KMS-11 (cell line): ENCODE measurements around the gene LRRC28.

Source experiments
- H2AFZ ChIP-seq: fragments of 200-600 bp; sonication (generic); 2 replicates; pipeline ENCODE4 v1.6.1; 2016; ENCODE audit warnings: antibody characterized with exemption, mixed run types, low read depth
- H3K27ac ChIP-seq: fragments of 200-600 bp; sonication (generic); 2 replicates; pipeline ENCODE4 v1.6.1; 2016; ENCODE audit warnings: mild to moderate bottlenecking, mixed run types
- H3K27me3 ChIP-seq: fragments of 200-600 bp; sonication (generic); 2 replicates; pipeline ENCODE4 v1.6.1; 2017; ENCODE audit warnings: mild to moderate bottlenecking, low read depth, mixed run types, moderate library complexity; ENCODE audit not compliant: insufficient read depth
- H3K36me3 ChIP-seq: fragments of 200-600 bp; sonication (generic); 2 replicates; pipeline ENCODE4 v1.6.1; 2017; ENCODE audit warnings: mild to moderate bottlenecking, mixed run types; ENCODE audit not compliant: insufficient read depth
- H3K4me1 ChIP-seq: fragments of 200-600 bp; sonication (generic); 2 replicates; pipeline ENCODE4 v1.6.1; 2016; ENCODE audit warnings: mild to moderate bottlenecking, low read depth, mixed run types; ENCODE audit not compliant: poor library complexity, severe bottlenecking
- H3K4me2 ChIP-seq: fragments of 200-600 bp; sonication (generic); 2 replicates; pipeline ENCODE4 v1.7.0; 2016; ENCODE audit warnings: mild to moderate bottlenecking, mixed run types
- H3K4me3 ChIP-seq: fragments of 200-600 bp; sonication (generic); IDR thresholded peaks from 2 replicates; pipeline ENCODE4 v1.6.1; 2017; ENCODE audit warnings: low read depth, low read length, mixed read lengths; ENCODE audit not compliant: insufficient read depth
- H3K79me2 ChIP-seq: fragments of 200-600 bp; sonication (generic); 2 replicates; pipeline ENCODE4 v1.6.1; 2016; ENCODE audit warnings: low read depth, mixed run types; ENCODE audit not compliant: insufficient read depth
- H3K9ac ChIP-seq: fragments of 200-600 bp; sonication (generic); 2 replicates; pipeline ENCODE4 v1.6.1; 2016; ENCODE audit warnings: mild to moderate bottlenecking, mixed run types
- H4K20me1 ChIP-seq: fragments of 200-600 bp; sonication (generic); 2 replicates; pipeline ENCODE4 v1.6.1; 2016; ENCODE audit warnings: mild to moderate bottlenecking, mixed run types; ENCODE audit not compliant: insufficient read depth
- TF ChIP-seq, protein P1 (sequence below): fragments of 200-600 bp; sonication (generic); conservative IDR thresholded peaks from 2 replicates; pipeline ENCODE4 v1.6.1; 2017; ENCODE audit warnings: low read depth, mild to moderate bottlenecking, antibody characterized with exemption, low read length, moderate library complexity, mixed read lengths

Gene LRRC28

DNA sequence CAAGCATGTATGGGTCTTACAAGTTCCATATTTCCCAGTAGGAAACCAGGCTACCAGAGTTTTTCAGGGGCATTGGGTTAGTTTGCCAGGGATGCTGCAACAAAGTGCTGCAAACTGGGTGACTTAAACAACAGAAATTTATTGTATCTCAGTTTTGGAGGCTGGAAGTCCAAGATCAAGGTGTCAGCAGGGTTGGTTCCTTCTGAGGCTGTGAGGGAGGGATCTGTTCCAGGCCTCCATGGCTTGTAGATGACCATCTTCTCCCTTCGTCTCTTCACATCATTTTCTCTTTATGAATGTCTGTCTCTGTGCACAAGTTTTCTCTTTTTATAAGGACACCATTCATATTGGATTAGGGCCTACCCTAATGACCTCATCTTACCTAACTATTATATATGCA, 114.7 kb downstream of the LRRC28 start:
- Histone ChIP-seq H3K79me2 (no peaks in the 10 kb centered on the region), H3K4me3 (no peak overlapping the region), H4K20me1 (no peaks in the 10 kb centered on the region), H3K9ac (no peak overlapping the region), H3K4me1 (peaks cover 16% of the 10 kb centered on the region), H2AFZ (no peak overlapping the region), H3K4me2 (peak overlapping the region; percentile 35; the same call in 1 of the 2 replicates), H3K27ac (no peak overlapping the region), H3K27me3 (no peaks in the 10 kb centered on the region), H3K36me3 (no peaks in the 10 kb centered on the region)
- TF ChIP-seq, protein P1, sequence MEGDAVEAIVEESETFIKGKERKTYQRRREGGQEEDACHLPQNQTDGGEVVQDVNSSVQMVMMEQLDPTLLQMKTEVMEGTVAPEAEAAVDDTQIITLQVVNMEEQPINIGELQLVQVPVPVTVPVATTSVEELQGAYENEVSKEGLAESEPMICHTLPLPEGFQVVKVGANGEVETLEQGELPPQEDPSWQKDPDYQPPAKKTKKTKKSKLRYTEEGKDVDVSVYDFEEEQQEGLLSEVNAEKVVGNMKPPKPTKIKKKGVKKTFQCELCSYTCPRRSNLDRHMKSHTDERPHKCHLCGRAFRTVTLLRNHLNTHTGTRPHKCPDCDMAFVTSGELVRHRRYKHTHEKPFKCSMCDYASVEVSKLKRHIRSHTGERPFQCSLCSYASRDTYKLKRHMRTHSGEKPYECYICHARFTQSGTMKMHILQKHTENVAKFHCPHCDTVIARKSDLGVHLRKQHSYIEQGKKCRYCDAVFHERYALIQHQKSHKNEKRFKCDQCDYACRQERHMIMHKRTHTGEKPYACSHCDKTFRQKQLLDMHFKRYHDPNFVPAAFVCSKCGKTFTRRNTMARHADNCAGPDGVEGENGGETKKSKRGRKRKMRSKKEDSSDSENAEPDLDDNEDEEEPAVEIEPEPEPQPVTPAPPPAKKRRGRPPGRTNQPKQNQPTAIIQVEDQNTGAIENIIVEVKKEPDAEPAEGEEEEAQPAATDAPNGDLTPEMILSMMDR = no peak

DNA sequence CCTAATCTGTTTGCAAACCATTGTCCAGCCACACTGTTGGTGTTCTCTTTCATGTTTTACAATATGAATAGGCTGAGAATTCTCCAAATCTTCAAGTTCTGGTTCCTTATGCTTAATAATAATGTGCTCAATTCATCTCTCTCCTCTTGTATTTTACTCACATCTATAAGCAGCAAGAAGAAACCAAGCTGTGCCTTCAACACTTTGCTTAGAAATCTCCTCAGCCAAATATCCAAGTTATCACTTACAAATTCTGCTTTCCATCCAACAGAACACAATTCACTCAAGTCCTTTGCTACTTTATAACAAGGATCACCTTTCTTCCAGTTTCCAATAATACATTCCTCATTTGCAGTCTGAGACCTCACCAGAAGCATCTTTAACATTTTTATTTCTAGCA, 117.5 kb downstream of the LRRC28 start:
- Histone ChIP-seq H3K79me2 (no peaks in the 10 kb centered on the region), H2AFZ (no peak overlapping the region), H3K27me3 (no peaks in the 10 kb centered on the region), H4K20me1 (no peaks in the 10 kb centered on the region), H3K4me2 (no peak overlapping the region), H3K4me1 (peaks cover 16% of the 10 kb centered on the region), H3K9ac (no peak overlapping the region), H3K36me3 (no peaks in the 10 kb centered on the region), H3K27ac (no peak overlapping the region), H3K4me3 (no peak overlapping the region)
- TF ChIP-seq, protein P1 = no peak

DNA sequence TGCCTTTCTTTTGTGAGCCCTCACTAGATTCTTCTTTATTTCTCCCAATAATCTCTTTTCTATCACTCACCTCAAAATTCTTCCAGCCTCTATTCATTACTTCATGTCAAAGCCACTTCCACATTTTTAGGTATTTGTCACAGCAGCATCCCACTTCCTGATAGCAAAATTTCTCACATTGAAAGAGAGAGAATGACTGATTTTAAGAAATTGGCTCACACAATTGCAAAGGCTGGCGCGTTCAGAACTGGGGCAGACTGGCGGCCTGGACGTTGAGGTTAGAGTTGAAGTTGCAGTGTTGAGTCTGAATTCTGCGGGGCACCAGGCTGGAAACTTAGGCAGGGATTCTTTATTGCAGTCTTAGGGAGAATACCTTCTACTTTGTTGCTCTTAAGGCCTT, 117.9 kb downstream of the LRRC28 start:
- H3K9ac ChIP-seq = no peak overlapping the region
- TF ChIP-seq, protein P1 = no peak
- no peak overlapping the region for H3K4me3 ChIP-seq
- no peak overlapping the region for H2AFZ ChIP-seq
- no peaks in the 10 kb centered on the region for H3K36me3 ChIP-seq
- H3K27me3 ChIP-seq = no peaks in the 10 kb centered on the region
- H3K4me2 ChIP-seq = no peak overlapping the region
- no peaks in the 10 kb centered on the region for H3K79me2 ChIP-seq
- H3K4me1 ChIP-seq = peaks cover 16% of the 10 kb centered on the region
- H3K27ac ChIP-seq = no peak overlapping the region
- H4K20me1 ChIP-seq = no peaks in the 10 kb centered on the region

DNA sequence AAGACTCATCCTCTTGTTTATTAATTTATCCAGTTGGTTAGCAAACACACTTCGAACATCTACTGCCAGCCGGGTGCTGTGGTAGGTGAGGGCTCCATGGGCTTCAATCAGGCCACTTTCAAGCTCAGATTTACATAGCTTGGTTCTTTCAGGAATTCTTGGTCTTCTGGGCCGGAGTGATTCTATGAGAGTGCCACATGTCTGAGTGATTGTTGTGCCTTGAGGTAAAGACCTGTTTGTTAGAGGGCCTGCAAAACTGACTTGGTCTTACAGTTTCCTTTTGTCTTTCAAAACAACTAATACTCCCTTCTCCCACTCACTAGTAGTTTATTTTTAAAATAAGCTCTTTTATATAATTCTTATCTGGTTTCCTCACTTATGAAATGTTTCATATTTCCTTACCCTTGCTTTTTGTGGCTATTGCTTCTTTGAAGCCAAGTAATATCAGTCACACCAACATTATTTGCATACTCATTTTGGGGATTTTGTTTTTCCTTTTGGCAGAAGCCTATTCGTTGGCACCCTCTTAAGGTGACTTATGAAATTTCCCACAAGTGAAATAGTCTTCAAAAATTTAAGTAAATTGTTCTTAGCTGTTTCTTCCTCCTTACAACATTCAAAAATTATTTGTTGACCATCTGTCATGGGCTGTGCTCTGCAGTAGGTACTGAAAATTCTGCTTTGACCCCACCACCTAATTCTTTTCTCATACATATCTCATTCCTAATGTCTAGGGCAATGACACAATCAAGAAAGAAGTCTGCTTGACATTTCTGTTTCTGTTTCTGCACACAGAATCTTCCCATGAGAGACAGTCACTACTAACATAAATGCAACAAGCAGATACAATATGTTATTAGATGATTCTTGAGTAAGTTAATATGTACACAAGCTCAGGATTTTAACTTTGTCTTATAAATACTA, 120.2 kb downstream of the LRRC28 start:
- Histone ChIP-seq H4K20me1 (no peaks in the 10 kb centered on the region), H3K27me3 (no peaks in the 10 kb centered on the region), H3K4me3 (no peak overlapping the region), H3K27ac (no peak overlapping the region), H3K4me2 (no peak overlapping the region), H2AFZ (no peak overlapping the region), H3K4me1 (no peaks in the 10 kb centered on the region), H3K9ac (no peak overlapping the region), H3K36me3 (no peaks in the 10 kb centered on the region), H3K79me2 (no peaks in the 10 kb centered on the region)
- TF ChIP-seq, protein P1 = no peak
